ENCODE data around the gene IL36B. TPM values are rescaled to one million over a fixed set of nuclear protein-coding genes. Genes with fewer than 3 reads are reported as not detected.

IL36B gene
- polyA plus RNA-seq, 1 of the 3 experiments (the other 2 are of a cell fraction): not detected

- no peak overlapping the region for H3K9ac ChIP-seq
- TF ChIP-seq ZBTB33 (IDR thresholded peaks at IDR 0.05; ENCODE audit: borderline replicate concordance, low read depth) (no peak), GATA2 (CRISPR knock-in tag; IDR thresholded peaks at IDR 0.05) (no peak), FOXM1 (IDR thresholded peaks at IDR 0.05; ENCODE audit: low read depth) (no peak), RCOR1 (IDR thresholded peaks at IDR 0.05; ENCODE audit: low read length) (no peak), SMC3 (IDR thresholded peaks at IDR 0.05; ENCODE audit: low read depth, low read length) (no peak), FOXJ3 (CRISPR knock-in tag; IDR thresholded peaks at IDR 0.05) (no peak), POLR2AphosphoS5 (IDR thresholded peaks at IDR 0.05; ENCODE audit: low read depth, low read length) (no peak), RXRA (IDR thresholded peaks at IDR 0.05; ENCODE audit: borderline replicate concordance, low read depth) (no peak)
- TF ChIP-seq, protein P1, sequence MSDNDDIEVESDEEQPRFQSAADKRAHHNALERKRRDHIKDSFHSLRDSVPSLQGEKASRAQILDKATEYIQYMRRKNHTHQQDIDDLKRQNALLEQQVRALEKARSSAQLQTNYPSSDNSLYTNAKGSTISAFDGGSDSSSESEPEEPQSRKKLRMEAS (IDR thresholded peaks at IDR 0.05; ENCODE audit: low read depth): no peak
- TF ChIP-seq, protein P2, sequence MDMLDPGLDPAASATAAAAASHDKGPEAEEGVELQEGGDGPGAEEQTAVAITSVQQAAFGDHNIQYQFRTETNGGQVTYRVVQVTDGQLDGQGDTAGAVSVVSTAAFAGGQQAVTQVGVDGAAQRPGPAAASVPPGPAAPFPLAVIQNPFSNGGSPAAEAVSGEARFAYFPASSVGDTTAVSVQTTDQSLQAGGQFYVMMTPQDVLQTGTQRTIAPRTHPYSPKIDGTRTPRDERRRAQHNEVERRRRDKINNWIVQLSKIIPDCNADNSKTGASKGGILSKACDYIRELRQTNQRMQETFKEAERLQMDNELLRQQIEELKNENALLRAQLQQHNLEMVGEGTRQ (IDR thresholded peaks at IDR 0.05; ENCODE audit: borderline replicate concordance, low read depth, low read length): no peak
- no peaks in the 10 kb centered on the region for H3K9me3 ChIP-seq
- no peak overlapping the region for H3K4me2 ChIP-seq
- no peaks in the 10 kb centered on the region for H3K4me1 ChIP-seq (ENCODE audit: control insufficient read depth in 1 of 2, insufficient read depth in 2 of 2, low read depth in 1 of 2, low read length in 1 of 2)
- no peak overlapping the region for H3K4me3 ChIP-seq (ENCODE audit: low read depth in 2 of 2, low read length in 1 of 2)
- POLR2A ChIA-PET: no interaction called here
- H3K27me3 ChIP-seq (ENCODE audit: insufficient read depth): no peaks in the 10 kb centered on the region
- H4K20me1 ChIP-seq (ENCODE audit: insufficient read depth): no peaks in the 10 kb centered on the region
- no peak overlapping the region for H3K27ac ChIP-seq (ENCODE audit: low read depth in 2 of 2, low read length in 1 of 2)
- 22% methylated on average over 2 of the region's 2 CpGs for WGBS (ENCODE audit: low lambda C conversion rate)
- H3K36me3 ChIP-seq (replicated peaks in 1 of 2; ENCODE audit: control insufficient read depth in 1 of 2, insufficient read depth in 2 of 2, low read length in 1 of 2): no peaks in the 10 kb centered on the region
- H3K79me2 ChIP-seq (ENCODE audit: insufficient read depth): no peaks in the 10 kb centered on the region
- no peak for DNase-seq
- no peaks in the 10 kb centered on the region for H3K9me2 ChIP-seq
- CTCF ChIA-PET: interaction anchor here (1.1 to 1.6 kb wide), 2 partner anchors 22 to 37 kb away, joined by 3 to 5 read pairs; no protein-coding TSS in a partner anchor
- no peaks in the 10 kb centered on the region for H3F3A ChIP-seq (replicated peaks; ENCODE audit: insufficient read depth)
- H2AFZ ChIP-seq (ENCODE audit: low read depth): no peak overlapping the region
These were observed 49.5 kb upstream of the IL36B start for GRCh38 chr2:113102133-113102532.

GRCh38 chr2:113098532-113098931, 45.9 kb upstream of the IL36B start:
- CTCF ChIA-PET: interaction anchor here (1.3 kb wide), 1 partner anchor 14 kb away, joined by 4 read pairs; no protein-coding TSS in a partner anchor

More at GRCh38 chr2:113098532-113098931, 45.9 kb upstream of the IL36B start:
- Histone ChIP-seq H3K4me2 (no peak overlapping the region), H3F3A (replicated peaks; ENCODE audit: insufficient read depth) (no peaks in the 10 kb centered on the region), H3K9ac (no peak overlapping the region), H2AFZ (ENCODE audit: low read depth) (no peak overlapping the region), H3K79me2 (ENCODE audit: insufficient read depth) (no peaks in the 10 kb centered on the region), H3K9me3 (no peaks in the 10 kb centered on the region), H3K4me1 (ENCODE audit: control insufficient read depth in 1 of 2, insufficient read depth in 2 of 2, low read depth in 1 of 2, low read length in 1 of 2) (no peaks in the 10 kb centered on the region), H3K9me2 (no peaks in the 10 kb centered on the region), H3K4me3 (ENCODE audit: low read depth in 2 of 2, low read length in 1 of 2) (no peak overlapping the region), H3K27ac (ENCODE audit: low read depth in 2 of 2, low read length in 1 of 2) (no peak overlapping the region), H4K20me1 (ENCODE audit: insufficient read depth) (no peaks in the 10 kb centered on the region), H3K36me3 (replicated peaks in 1 of 2; ENCODE audit: control insufficient read depth in 1 of 2, insufficient read depth in 2 of 2, low read length in 1 of 2) (no peaks in the 10 kb centered on the region), H3K27me3 (ENCODE audit: insufficient read depth) (no peaks in the 10 kb centered on the region)
- TF ChIP-seq YY1 (IDR thresholded peaks at IDR 0.05; ENCODE audit: low read depth) (no peak), FOSL2 (IDR thresholded peaks at IDR 0.05; ENCODE audit: borderline replicate concordance, low read depth) (no peak), SMC3 (IDR thresholded peaks at IDR 0.05; ENCODE audit: low read depth, low read length) (no peak), NFIC (IDR thresholded peaks at IDR 0.05; ENCODE audit: borderline replicate concordance) (no peak)
- WGBS (ENCODE audit: low lambda C conversion rate): 3% methylated on average over 3 of the region's 6 CpGs
- POLR2A ChIA-PET: no interaction called here
- no peak for DNase-seq
